Stimulated activated CD8-positive, alpha-beta memory T cell treated with anti-CD3 and anti-CD28 coated beads, Interleukin-15, amount 100 ng/mL, for 48 hours (primary cell): Measurements from ENCODE around the gene ADGRG1.
A peak's percentile ranks its signal among the peaks of the same experiment; 100 is the strongest.
"Not testable (repeated sequence)": the region's sequence is repeated elsewhere in the genome, so short reads cannot be mapped to it uniquely, and the experiment has no call there.

Experiments
- DNase-seq, 2 donors: peaks; one replicate each; pipeline ENCODE4 v3.0.0-alpha.2; 2020; ENCODE audit warnings: low read depth in 2 of 2

ADGRG1 gene

DNA sequence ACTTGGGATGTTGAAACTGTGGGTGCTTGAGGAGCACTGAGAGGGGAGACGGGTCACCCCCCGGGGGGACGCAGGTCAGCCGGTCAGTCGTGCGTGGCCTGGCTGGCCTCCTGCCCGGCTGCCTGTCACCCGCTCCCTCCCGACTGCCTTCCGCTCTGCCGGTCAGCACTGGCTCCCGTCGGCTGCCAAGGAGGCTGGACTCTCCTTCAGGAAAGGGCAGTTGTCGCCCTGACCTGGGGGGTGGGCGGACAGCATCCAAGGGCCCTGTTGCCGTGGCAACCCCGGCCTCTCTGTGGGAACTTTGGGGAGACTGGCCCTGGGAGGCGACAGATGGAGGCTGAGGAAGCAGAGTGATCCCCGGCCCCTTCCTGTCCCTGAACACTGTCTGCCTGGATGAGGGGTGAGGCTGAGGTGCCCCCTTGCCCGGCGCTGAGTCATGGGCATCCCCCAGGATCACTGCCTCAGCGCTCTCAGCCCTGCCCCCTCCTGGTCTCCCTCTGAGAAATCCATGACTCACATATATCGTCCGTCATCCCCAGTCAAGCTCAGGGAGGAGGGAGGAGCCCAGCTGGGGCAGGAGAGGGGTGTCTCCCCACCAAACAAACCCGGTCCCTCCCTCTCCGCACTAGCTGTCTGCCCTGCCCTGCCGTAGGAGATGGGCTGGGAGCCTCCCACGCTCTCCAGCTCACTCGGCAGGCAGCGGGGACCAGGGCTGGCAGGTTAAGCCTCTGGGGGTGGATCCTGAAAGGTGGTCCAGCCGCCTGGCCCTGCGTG, at the start of gene ADGRG1:
Gene ADGRG1, plus strand, starts transcription at position 623 of the 774 bp plus-strand sequence. CDS start 21,658 bp downstream, outside the sequence.
- DNase-seq: peak; percentile 56 to 63

DNA sequence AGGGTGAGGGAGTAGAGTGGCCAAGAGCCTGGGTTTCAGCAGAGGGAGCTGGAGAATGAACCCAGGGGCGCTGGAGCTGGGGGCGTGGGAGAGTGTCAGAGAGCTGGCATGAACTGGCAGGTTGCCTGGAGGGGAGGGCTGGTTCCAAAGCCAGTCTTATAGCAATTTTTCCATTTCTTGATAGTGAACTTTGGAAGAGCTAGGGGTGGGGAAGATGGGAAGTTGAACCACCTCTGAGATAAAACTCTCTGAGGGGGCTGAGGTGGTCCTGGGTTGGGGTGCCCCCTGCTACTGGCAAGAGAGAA, 49.1 kb upstream of the ADGRG1 start:
- no peak for DNase-seq

DNA sequence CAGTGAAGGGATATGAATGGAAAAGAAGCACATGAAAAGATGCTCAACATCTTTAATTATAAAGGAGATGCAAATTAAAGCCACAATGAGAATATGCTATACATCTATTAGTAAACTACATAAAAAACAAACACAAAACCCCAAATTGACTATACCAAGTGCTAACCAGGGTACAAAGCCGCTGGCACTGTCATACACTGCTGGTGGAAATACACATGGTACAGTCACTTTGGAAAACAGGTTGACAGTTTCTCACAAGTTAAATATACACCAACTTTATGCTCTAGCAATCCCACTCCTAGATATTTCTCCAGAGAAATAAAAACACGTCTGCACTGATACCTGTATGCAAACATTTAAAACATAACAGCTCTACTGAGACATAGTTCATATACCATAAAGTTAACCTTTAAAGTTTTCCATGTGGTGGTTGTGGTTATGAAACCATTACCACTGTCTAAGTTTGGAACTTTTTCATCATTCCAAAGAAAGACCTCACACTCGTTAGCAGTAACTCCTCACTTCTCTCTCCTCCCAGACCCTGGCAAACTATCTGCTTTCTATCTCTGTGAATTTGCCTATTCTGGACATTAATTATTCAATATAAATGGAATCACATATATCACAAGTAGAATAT, 43.3 kb upstream of the ADGRG1 start:
- DNase-seq: no peak

DNA sequence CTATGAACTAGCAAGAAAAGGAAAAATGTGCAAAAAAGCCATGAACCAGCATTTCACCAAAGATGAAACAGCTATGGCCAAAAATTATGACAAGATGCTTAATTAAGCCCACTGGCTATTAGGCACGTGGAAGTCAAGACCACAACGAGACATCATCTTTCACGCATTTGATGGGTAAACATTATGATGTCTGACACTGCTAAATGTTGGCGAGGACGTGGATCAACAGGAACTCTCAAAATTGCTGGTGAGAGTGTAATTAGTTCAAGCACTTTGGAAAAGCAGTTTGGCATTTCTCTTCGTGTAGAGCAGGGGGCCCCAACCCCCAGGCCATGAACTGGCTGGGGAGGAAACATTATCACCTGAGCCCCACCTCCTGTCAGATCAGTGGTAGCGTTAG, 39.6 kb upstream of the ADGRG1 start:
- DNase-seq: no peak

DNA sequence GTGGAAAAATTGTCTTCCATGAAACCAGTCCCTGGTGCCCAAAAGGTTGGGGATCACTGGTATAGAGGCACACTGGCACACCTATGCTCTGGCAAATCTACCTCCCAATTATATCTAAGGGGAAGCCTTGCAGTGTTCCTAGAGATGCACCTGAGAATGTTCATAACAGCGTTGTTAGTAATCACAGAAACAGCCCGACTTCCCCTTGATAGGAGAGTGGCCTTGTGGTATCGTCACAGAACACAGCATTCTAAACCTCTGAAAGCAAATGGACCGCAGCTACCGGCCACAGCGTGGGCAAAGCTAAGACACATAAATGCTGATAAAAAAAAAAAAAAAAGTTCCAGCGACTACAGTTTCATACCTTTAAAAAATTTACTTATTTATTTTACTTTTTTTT, 39.1 kb upstream of the ADGRG1 start:
- no peak for DNase-seq

DNA sequence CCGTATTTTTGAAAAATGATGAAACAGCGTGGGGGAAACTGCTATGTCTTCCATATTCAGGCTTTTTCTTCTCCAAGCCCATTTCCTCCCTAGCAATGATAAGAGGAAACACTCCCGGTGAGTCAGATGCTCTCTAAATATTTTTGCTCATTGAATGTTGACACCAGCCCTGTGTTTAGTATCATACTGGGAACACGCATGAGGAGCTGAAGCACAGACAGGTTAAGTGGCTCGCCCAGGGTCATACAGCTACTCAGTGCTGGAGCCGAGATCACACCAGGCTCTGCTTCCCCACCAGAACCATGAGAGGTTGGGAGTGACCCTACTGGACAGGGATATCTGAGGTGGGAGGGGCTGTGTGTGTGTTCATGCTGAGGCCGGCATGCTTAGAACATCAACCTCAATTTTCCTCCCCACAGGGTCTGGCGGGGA, 37.8 kb upstream of the ADGRG1 start:
- DNase-seq: no peak

DNA sequence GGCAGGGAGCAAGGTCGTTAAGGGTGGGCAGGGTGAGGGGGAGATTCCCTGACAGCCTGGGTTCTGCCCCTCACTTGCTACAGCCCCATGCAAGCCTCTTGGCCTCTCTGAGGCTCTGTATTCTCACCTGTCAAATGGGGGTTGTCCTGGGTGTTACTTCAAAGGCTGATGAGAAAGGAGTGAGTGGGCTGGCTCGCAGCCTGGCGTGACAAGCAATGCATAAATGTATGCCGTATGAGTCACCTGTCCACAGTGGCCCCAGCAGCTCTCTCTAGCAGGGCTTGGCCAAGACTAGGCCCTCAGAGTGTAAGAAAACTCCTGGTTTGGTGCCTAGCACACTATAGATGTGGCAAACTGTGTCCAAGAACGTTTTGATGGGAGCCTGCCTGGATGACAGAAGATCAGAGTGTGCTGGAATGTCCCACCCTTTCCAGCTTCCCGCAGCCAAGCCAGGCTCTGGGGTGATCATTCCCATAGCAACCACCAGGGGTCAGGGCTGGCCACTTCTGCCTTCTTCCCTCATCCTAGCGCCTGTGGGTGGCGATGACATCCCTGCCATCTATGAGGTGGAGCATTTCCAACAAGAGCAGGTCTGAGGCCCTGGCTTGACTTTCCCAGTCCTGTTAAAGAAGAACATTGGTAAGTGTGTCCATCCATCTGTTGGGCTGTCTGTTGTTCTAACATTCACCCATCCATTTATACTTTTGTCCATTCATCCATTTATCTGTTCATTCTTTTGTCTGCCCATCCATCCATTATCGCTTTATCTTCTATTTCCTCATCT, 37.2 kb upstream of the ADGRG1 start:
- DNase-seq: peak; percentile 72 to 76

DNA sequence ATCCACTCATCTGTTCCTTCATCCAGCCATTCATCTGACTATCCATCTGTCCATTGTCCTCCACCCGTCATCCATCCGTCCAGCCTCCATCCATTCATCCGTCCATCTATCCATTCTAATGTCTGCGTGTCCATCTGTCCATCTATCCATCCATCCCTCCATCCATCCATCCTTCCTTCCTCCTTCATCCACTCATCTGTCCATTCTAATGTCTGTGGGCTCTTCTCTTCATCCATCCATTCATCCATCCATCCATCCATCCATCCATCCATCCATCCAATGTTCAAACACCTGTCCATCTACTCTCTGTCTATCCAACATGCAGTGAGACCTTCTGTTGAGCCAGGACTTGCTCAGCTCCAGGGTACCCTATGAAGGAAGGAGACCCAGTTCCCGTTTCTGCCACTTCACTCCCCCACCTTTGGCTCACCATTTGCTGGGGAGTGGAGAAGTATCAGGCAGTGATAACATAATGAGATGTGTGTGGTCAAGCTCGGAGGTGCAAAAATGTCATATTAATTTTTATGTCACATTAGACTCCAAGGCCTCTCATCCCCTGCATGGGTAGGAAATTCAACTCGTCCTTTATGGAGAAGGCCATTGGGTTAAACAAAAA, 36.5 kb upstream of the ADGRG1 start:
- no peak for DNase-seq

DNA sequence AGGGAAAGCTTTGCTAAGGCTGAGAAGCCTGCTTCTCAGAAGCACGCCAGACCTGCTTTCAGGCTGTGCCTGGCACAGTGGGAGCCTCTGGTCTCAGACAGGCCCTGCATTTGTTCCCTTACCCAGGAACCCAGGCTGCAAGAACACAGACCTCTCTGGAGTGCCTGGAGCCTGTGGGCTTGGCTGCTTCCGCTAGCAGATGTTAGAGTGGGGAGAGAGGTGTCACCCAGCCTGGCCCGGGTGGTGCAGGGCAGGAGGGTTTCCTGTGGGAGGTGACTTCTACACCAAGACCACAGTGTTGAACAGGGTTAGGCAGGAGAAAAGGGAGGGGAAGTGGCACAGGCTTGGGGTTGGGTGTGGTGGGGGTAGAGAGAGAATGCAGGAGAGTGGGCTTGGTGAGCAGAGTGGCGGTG, 35.8 kb upstream of the ADGRG1 start:
- peak; percentile 71 to 81 for DNase-seq

DNA sequence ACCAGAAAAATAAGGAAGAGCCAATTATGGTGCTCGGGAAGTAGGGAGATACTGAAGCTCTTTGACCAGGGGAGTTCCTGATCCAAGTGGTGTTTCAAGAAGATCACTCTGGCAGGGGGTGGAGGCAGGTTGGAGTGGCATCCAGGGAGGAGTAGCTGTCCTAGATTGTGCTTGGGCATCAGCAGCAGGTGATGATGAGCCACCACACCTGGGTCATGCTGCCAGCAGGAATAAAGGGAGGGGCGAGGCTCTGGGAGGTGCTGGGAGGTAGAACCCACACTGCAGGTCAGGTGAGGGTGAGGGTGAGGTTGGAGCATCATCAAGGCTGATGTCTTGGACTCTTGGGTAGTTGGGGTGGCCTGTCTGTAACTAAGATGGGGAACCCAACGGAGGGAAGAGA, 35.4 kb upstream of the ADGRG1 start:
- DNase-seq: no peak

DNA sequence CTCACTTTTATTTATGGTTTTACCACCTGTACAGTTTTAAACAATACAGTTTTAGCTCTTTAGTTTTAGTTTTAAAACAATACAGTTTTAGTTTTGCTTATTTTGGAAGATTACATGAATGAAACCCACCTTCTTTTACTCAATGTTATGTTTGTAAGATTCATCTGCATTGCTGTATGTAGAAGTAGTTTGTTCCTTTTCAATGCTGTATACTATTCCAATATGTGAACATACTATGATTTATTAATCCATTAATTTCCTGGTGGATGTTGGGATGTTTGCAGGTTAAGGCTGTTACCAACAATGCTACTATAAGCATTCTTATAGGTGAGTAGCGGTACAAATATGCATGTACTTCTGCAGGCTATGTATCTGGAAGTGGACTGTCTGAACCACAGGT, 34.4 kb upstream of the ADGRG1 start:
- no peak for DNase-seq

DNA sequence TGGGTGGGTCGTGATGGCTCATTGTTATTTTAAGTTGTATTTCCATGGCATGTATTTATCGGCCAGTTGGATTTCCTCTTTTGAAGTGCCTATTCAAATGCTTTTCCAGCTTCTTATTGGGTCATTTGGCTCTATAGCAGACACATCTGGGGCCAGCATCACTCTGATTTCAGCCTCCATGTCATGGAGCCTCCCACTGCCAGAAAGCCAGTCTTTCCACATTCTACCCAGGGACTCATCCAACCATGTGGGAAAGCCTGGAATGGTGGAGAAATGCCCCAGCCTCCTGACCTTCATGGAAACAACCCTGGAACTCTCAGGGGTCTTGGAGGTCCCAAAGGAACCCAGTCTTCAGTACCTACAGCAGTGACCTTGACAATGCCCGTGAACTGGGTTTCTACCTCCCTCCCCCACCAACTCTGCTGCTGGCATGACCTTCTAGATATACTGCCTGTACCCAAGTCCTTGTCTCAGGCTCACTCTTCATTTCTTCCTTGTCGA, 33.8 kb upstream of the ADGRG1 start:
- DNase-seq: no peak

DNA sequence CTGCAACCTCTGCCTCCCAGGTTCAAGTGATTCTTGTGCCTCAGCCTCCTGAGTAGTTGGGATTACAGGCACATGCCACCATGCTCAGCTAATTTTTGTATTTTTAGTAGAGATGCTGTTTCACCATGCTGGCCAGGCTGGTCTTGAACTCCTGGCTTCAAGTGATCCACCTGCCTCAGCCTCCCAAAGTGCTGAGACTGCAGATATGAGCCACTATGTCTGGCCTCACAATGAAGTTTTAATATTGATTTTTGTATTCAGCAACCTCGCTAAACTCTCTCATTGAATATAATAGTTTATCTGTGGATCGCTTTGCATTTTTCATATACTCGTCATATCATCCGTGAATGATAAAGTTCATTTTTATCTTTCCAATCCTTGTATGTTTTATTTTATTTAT, 32.2 kb upstream of the ADGRG1 start:
- DNase-seq: not testable (repeated sequence)

DNA sequence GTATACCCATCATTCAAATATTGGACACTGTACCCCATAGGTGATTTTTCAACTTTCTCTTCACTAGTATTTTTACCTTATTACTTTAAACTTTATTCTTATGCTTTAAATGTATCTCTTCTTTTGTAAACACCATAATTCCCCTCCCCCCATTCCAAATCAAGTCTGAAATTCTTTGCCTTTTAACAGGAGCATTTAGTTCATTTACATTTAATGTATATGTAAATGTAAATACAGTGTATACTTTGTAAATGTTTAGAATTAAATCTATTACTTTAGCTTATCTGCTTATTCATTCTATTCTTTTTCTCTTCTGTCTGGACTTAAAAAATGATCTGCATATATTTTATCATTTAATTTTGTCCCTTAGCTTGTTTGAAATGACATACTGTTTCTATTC, 30.0 kb upstream of the ADGRG1 start:
- no peak for DNase-seq

DNA sequence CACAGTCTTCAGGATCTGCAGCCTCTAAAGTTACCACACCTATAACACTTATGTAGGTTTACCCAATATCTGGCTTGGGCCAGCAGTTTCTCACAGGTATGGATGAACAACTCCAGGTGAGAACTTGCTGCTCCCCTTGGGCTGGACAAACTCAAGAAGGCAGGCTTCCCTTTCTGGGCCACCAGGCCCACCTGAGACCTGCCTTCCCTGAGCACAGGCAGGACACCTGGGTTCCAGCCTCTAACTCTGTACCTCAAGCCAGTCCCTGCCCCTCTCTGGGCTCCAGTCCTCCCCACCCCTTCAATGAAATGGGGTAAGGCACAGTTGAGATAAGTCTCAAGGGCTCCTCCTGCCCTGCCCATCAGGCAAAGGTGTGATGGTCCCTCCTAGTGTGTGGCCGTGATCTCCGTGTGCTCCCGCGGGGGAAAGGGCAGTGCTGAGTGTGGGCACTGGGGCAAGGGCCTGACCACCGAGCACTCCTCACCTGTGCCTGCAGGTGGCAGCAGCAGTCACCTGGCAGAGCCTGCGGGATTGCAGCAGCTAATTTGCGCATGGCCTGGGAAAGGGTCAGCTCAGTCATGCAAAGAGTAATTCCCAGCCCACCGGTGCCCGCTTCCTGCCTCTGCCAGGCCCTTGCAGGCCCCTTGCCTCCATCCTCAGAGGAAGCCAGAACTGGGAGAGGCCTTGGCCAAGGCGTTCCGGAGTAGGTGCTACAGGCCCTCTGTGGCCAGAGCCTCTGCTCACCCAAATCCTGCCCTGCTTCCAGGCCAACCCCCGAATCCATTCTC, 28.2 kb upstream of the ADGRG1 start:
- DNase-seq: peak in 1 of 2 donors; percentile 35

DNA sequence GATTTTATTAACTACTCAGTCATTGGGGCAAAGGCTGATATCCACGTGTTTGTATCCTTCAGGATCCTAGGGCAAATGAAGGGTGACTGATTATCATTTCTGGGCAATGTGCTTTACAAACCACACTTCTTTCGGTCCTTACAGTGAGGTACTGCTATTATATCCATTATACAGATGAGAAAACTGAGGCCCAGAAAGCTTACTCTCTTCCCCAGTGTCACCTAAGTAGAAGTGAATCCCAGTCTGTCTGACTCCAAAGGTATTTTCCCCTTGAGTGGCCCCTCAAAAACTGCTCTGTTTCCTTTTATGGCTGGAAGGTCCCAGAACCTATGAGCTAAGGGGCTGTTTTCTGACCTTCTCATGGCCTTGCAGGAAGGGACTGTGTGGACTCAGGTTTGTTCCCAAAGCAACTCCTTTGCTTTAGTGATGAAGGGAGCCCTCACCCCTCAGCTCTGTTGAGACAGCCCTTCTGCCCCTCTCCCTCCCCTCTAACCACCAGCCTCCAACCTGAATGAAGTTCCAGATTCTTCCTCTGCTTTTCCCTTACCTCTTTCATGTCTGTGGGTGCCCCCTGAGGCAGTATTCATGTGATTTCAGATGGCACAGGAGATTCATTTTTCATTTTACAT, 27.4 kb upstream of the ADGRG1 start:
- no peak for DNase-seq

DNA sequence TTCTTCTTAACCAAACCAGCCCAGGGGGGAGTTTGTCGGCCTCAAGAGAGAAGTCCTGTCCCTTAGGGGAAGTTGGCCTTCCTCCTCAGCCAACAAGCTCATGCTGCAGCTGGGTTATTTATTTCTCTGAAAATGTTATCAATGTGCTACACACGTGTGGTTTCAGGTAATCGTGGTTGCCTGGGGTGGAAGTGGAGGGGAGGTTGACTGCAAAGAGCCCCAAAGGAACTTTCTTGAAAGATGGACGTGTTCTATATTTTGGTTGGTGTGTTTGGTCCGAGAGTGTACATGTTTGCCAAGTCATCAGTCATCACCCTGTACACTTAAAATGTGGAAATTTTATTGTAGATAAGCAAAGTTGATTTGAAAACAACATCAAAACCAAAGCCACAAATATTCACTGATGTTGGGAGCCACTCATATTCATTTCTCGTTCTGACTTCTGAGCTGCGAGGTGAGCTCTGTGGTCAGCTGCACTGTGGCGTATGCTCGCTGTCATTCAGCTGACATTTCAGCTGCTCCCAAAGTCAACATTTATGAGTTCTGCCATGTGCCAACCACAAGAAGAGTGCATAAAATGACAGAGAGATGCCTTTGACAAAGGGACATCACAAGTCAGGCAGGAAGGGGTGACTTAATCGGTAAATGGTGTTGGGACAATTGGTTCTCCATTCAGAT, 26.5 kb upstream of the ADGRG1 start:
- peak; percentile 66 to 74 for DNase-seq

DNA sequence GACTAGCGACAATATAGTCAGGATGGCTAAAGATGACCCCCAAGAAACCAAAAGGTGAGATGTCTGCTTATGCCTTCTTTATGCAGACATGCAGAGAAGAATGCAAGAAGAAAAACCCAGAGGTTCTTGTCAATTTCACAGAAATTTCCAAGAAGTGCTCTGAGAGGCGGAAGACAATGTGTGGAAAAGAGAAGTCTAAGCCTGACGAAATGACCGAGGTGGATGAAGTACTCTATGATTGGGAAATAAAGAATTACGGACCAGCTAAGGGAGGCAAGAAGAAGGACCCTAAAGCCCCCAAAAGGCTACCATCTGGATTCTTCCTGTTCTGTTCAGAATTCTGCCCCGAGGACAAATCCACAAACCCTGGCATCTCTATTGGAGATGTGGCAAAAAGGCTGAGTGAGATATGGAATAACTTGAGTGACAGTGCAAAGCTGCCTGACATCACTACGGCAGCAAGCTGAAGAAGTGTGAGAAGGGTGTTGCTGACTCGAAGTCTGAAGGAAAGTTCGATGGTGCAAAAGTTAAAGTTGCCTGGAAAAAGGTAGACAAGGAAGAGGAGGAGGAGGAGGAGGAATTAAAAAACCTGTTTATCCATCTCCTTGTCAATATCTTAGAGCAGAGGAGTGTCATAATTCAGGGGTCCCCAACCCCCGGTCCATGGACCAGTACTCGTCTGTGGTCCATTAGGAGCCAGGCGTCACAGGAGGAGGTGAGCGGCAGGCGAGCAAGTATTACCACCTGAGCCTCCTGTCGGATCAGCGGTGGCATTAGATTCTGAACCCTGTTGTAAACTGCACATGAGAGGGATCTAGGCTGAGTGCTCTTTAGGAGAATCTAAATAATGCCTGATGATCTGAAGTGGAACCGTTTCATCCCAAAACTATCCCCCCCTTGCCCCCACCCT, 25.1 kb upstream of the ADGRG1 start:
- DNase-seq: no peak

DNA sequence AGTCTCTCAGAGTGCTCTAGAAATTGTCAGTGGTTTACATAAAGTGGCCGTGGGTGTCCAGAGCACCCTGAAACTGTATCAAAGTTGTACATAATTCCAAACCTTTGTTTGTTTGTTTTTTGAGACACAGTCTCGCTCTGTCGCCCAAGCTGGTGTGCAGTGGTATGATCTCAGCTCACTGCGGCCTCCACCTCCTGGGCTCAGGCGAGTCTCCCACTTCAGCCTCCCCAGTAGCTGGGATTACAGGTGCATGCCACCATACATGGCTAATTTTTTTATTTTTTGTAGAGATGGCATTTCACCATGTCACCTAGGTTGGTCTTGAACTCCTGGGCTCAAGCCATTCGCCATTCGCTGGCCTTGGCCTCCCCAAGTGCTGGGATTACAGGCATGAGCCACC, 24.3 kb upstream of the ADGRG1 start:
- no peak for DNase-seq
